Measurements from ENCODE around the gene MAT2B. TPM values are rescaled to one million over a fixed set of nuclear protein-coding genes. Genes with fewer than 3 reads are reported as not detected.

The MAT2B gene
- polyA plus RNA-seq, 6 donors from 2014 or later = 282 to 501 (median 341) TPM

- H3K27me3 Mint-ChIP-seq = no peaks in the 10 kb centered on the region
- ATAC-seq (ENCODE audit: low read depth in 2 of 2) = no peak
- H3K27ac Mint-ChIP-seq = no peak overlapping the region
- no peaks in the 10 kb centered on the region for H3K36me3 Mint-ChIP-seq
- no peaks in the 10 kb centered on the region for H3K4me1 Mint-ChIP-seq
- no peak overlapping the region for H3K4me3 Mint-ChIP-seq
- DNase-seq = no peak
- H3K9me3 Mint-ChIP-seq = peaks cover 0 to 3% (median 0%) of the 10 kb centered on the region in 7 donors
Observed at GRCh38 chr5:163478126-163478981, 27.1 kb upstream of the MAT2B start.

- peaks cover 0 to 3% (median 0%) of the 10 kb centered on the region in 7 donors for H3K9me3 Mint-ChIP-seq
- H3K4me3 Mint-ChIP-seq = no peak overlapping the region
- no peaks in the 10 kb centered on the region for H3K27me3 Mint-ChIP-seq
- no peaks in the 10 kb centered on the region for H3K4me1 Mint-ChIP-seq
- no peak for DNase-seq
- H3K27ac Mint-ChIP-seq = peak overlapping the region in 1 of 6 donors; percentile 3
- no peaks in the 10 kb centered on the region for H3K36me3 Mint-ChIP-seq
- no peak for ATAC-seq (ENCODE audit: low read depth in 2 of 2)
Observed at GRCh38 chr5:163478982-163479271, 26.5 kb upstream of the MAT2B start.

DNA sequence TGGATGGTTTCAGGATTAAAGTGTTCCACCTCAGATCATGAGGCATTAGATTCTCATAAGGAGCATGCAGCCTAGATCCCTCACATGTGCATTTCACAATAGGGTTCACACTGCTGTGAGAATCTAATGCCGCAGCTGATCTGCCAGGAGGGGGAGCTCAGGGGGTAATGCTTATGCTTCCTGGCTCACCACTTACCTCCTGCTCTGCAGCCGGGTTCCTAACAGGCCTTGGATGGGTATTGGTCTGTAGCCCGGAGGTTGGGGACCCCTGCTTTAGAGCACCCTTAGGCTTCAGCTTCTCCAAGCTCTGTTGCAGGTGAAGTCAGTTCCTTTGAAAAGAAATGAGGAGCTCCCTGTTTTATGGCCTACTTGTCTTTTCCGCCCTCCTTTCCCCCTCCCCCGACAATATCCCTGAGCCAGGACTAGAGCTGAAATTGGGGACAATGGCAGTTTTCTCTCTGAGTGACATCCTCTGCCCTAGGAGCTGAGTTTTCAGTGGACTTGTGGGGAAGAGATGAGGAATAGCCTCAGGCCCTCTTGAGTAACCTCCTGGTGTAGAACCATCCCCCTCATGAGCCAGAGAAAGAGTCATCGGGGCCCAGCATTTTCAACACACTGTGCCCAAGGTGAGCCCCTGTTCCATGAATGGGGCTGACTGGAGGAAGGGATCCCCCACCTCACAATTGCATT lies 16.2 kb upstream of the MAT2B start:
- ATAC-seq (ENCODE audit: low read depth in 2 of 2) = no peak
- no peaks in the 10 kb centered on the region for H3K36me3 Mint-ChIP-seq
- H3K27me3 Mint-ChIP-seq = no peaks in the 10 kb centered on the region
- H3K4me3 Mint-ChIP-seq = no peak overlapping the region
- H3K27ac Mint-ChIP-seq = no peak overlapping the region
- H3K9me3 Mint-ChIP-seq = no peaks in the 10 kb centered on the region
- H3K4me1 Mint-ChIP-seq = no peaks in the 10 kb centered on the region
- no peak for DNase-seq

DNA sequence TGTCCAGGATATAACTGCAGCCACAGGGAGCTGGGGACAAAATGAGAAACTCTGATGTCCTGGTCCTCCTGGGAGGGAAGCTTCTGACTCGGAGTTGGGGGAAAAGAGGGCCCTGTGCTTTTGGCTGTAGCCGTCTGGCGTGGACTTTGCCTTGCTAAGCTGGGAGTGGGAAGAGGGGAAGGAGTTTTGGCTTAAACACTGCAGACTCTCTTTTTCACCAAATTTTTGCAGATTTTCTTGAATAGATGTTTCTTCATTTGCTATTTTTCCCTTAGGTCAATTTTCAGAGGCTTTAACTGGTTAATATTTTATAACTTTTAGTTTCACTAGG lies 15.7 kb upstream of the MAT2B start:
- DNase-seq (no peak), ATAC-seq (ENCODE audit: low read depth in 2 of 2) (no peak)
- Mint-ChIP-seq H3K4me1 (no peaks in the 10 kb centered on the region), H3K36me3 (no peaks in the 10 kb centered on the region), H3K9me3 (no peaks in the 10 kb centered on the region), H3K27ac (no peak overlapping the region), H3K4me3 (no peak overlapping the region), H3K27me3 (no peaks in the 10 kb centered on the region)

- DNase-seq = no peak
- H3K4me3 Mint-ChIP-seq = no peak overlapping the region
- H3K27me3 Mint-ChIP-seq = no peaks in the 10 kb centered on the region
- no peaks in the 10 kb centered on the region for H3K36me3 Mint-ChIP-seq
- no peaks in the 10 kb centered on the region for H3K9me3 Mint-ChIP-seq
- ATAC-seq (ENCODE audit: low read depth in 2 of 2) = no peak
- no peak overlapping the region for H3K27ac Mint-ChIP-seq
- H3K4me1 Mint-ChIP-seq = no peaks in the 10 kb centered on the region
Observed at GRCh38 chr5:163496286-163496685, 9.1 kb upstream of the MAT2B start.

DNA sequence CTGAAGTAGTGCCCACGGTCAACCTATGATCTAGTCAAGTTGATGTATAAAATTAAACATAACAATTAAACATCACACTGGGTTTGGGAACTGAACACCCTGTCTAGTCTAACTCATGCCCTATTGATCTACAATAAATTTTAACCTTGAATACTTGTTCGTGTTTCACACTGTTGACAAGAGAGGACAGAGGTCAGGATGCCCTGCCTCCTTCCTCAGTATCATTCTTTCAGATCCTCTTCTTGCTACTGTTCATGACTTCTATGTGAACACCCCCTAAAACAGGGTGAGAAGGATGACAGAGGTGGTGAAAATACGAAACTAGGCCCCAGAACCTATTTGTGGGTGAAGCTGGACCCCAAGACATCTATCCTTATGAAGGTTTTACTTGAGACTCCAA lies 8.1 kb upstream of the MAT2B start:
- H3K27me3 Mint-ChIP-seq = no peaks in the 10 kb centered on the region
- DNase-seq = no peak
- no peak overlapping the region for H3K4me3 Mint-ChIP-seq
- no peaks in the 10 kb centered on the region for H3K9me3 Mint-ChIP-seq
- no peak for ATAC-seq (ENCODE audit: low read depth in 2 of 2)
- H3K4me1 Mint-ChIP-seq = no peaks in the 10 kb centered on the region
- no peak overlapping the region for H3K27ac Mint-ChIP-seq
- H3K36me3 Mint-ChIP-seq = no peaks in the 10 kb centered on the region

GRCh38 chr5:163498886-163499285 lies 6.5 kb upstream of the MAT2B start:
- Mint-ChIP-seq H3K36me3 (no peaks in the 10 kb centered on the region), H3K4me1 (peaks cover 8 to 11% (median 10%) of the 10 kb centered on the region in 3 donors), H3K4me3 (no peak overlapping the region), H3K9me3 (no peaks in the 10 kb centered on the region), H3K27me3 (no peaks in the 10 kb centered on the region), H3K27ac (no peak overlapping the region)
- DNase-seq = no peak
- ATAC-seq (ENCODE audit: low read depth in 2 of 2) = no peak

GRCh38 chr5:163502521-163502920 lies 2.9 kb upstream of the MAT2B start:
- no peaks in the 10 kb centered on the region for H3K9me3 Mint-ChIP-seq
- H3K4me1 Mint-ChIP-seq = peaks cover 20 to 33% (median 25%) of the 10 kb centered on the region in 3 donors
- peak overlapping the region in 7 of 8 donors; percentile 91 to 99 (median 97) for H3K4me3 Mint-ChIP-seq
- no peaks in the 10 kb centered on the region for H3K27me3 Mint-ChIP-seq
- peak overlapping the region in 2 of 6 donors; percentile 97 to 99 for H3K27ac Mint-ChIP-seq
- DNase-seq = no peak
- ATAC-seq (ENCODE audit: low read depth in 2 of 2) = no peak
- H3K36me3 Mint-ChIP-seq = no peaks in the 10 kb centered on the region

GRCh38 chr5:163503106-163504078 lies 2.0 kb upstream of the MAT2B start:
- Mint-ChIP-seq H3K9me3 (no peaks in the 10 kb centered on the region), H3K36me3 (no peaks in the 10 kb centered on the region), H3K27me3 (no peaks in the 10 kb centered on the region), H3K4me1 (peaks cover 29 to 34% (median 33%) of the 10 kb centered on the region in 3 donors), H3K4me3 (peak overlapping the region; percentile 91 to 99 (median 98)), H3K27ac (peak overlapping the region; percentile 97 to 100 (median 99))
- ATAC-seq (ENCODE audit: low read depth in 2 of 2) (no peak), DNase-seq (peak; percentile 21)

DNA sequence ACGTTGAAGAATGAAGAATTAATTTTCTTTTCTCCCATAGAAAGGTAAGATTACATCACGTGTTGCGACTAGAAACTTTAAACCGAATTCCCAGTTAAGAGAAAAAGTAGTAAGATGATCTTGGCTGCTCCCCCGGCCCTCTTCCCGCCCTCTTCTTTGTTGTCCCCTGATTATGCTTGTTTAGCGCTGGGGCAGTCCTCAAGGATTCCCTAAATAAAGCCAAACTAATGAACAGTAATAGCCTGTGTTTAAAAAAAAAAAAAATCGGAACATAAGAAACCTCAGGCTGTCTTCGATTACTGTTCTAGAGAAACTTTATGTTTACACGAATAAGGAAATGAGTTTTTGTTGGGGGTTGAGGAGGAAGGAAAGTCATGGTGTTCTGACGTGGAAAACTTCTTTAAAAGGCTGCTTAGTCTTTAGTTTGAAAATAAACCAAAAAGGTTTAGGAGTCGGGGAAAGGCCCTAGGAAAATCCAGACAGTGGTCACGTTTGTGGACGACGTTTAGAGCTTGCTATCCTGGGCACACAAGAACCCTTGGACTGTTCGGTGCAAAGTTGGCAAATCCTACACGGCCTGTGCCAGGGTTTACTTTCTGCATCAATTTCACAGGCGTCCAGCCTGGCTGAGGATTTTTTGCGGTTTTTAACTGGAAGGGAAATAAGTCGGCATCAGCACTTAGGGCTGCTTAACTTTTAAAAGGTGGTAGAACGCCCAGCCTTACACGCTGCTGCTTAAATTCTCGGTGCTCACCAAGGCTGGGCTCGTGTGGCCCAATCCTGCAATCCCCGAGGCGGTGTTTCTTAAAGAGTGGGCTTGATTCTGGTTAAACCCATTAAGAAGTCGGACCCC lies 1.1 kb upstream of the MAT2B start:
- Mint-ChIP-seq H3K4me1 (peaks cover 38 to 43% (median 41%) of the 10 kb centered on the region in 3 donors), H3K4me3 (peak overlapping the region; percentile 91 to 99 (median 98)), H3K27ac (peak overlapping the region; percentile 97 to 100 (median 99)), H3K9me3 (no peaks in the 10 kb centered on the region), H3K36me3 (no peaks in the 10 kb centered on the region), H3K27me3 (no peaks in the 10 kb centered on the region)
- ATAC-seq (ENCODE audit: low read depth in 2 of 2) (no peak), DNase-seq (peak; percentile 31)

- Mint-ChIP-seq H3K36me3 (no peaks in the 10 kb centered on the region), H3K4me3 (peak overlapping the region; percentile 91 to 99 (median 98)), H3K4me1 (peaks cover 42 to 45% (median 44%) of the 10 kb centered on the region in 3 donors), H3K27ac (peak overlapping the region; percentile 97 to 100 (median 99)), H3K9me3 (no peaks in the 10 kb centered on the region), H3K27me3 (no peaks in the 10 kb centered on the region)
- DNase-seq (no peak), ATAC-seq (ENCODE audit: low read depth in 2 of 2) (no peak)
Observed at GRCh38 chr5:163505049-163505367, 411 bp upstream of the MAT2B start.

- DNase-seq = no peak
- Mint-ChIP-seq H3K4me1 (peaks cover 45 to 54% (median 52%) of the 10 kb centered on the region in 3 donors), H3K4me3 (peak overlapping the region; percentile 91 to 99 (median 98)), H3K27ac (peak overlapping the region; percentile 97 to 100 (median 99)), H3K27me3 (no peaks in the 10 kb centered on the region), H3K36me3 (no peaks in the 10 kb centered on the region), H3K9me3 (no peaks in the 10 kb centered on the region)
- peak; percentile 7 to 11 for ATAC-seq (ENCODE audit: low read depth in 2 of 2)
Observed at GRCh38 chr5:163506095-163506457, 657 bp downstream of the MAT2B start.

DNA sequence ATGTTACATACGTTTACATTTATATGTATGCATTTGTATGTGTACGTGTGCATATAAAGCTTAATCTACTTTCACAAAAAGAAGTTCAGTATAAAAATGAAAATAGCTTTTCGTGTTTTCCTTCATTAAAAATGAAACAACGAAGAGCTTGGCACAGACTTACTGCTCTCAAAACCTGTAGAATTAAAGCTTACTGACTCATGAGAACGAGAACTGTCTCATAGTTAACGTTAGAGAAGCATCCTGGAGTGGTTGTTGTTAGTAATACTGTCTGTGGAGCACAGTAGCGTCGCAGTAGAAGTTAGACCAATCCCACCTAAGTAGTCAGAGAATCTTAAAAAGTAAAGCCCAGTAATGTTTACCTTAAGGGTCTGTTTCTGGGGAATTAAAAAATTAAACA lies 1.3 kb downstream of the MAT2B start:
- ATAC-seq (ENCODE audit: low read depth in 2 of 2) (no peak), DNase-seq (no peak)
- Mint-ChIP-seq H3K36me3 (no peaks in the 10 kb centered on the region), H3K4me3 (peak overlapping the region; percentile 91 to 99 (median 98)), H3K9me3 (no peaks in the 10 kb centered on the region), H3K4me1 (peaks cover 46 to 56% (median 53%) of the 10 kb centered on the region in 3 donors), H3K27me3 (no peaks in the 10 kb centered on the region), H3K27ac (peak overlapping the region; percentile 97 to 100 (median 99))
